Loucy (cell line): ENCODE measurements around the gene HOXC5.
"Not testable (repeated sequence)": the region's sequence is repeated elsewhere in the genome, so short reads cannot be mapped to it uniquely, and the experiment has no call there.

ENCODE experiments used
- H2AFZ ChIP-seq: fragments of 200-600 bp; sonication (generic); 2 replicates; pipeline ENCODE4 v1.6.0; 2016; ENCODE audit warnings: antibody characterized with exemption, mild to moderate bottlenecking, low read length, moderate library complexity
- H3F3A ChIP-seq: fragments of 200-600 bp; 2 replicates; pipeline ENCODE4 v1.6.0; 2016; ENCODE audit warnings: antibody characterized with exemption, low read depth, mild to moderate bottlenecking
- H3K27me3 ChIP-seq: fragments of 200-600 bp; sonication (generic); 2 replicates; pipeline ENCODE4 v1.6.1; 2014; ENCODE audit warnings: low read length, mild to moderate bottlenecking; ENCODE audit not compliant: insufficient read depth, poor library complexity, severe bottlenecking
- H3K36me3 ChIP-seq: fragments of 200-600 bp; sonication (generic); 2 replicates; pipeline ENCODE4 v1.6.1; 2016; ENCODE audit warnings: low read length; ENCODE audit not compliant: insufficient read depth
- H3K4me1 ChIP-seq: fragments of 200-600 bp; sonication (generic); 2 replicates; pipeline ENCODE4 v1.5.1; 2014; ENCODE audit warnings: low read length, mild to moderate bottlenecking; ENCODE audit not compliant: insufficient read depth, poor library complexity, severe bottlenecking
- H3K4me2 ChIP-seq: fragments of 200-600 bp; sonication (generic); 2 replicates; pipeline ENCODE4 v1.6.0; 2014; ENCODE audit warnings: antibody characterized with exemption, low read length, low read depth, mild to moderate bottlenecking; ENCODE audit not compliant: poor library complexity, severe bottlenecking
- H3K4me3 ChIP-seq: fragments of 200-600 bp; sonication (generic); 2 replicates; pipeline ENCODE4 v1.5.1; 2014; ENCODE audit warnings: low read length, mild to moderate bottlenecking, mixed read lengths; ENCODE audit not compliant: poor library complexity, severe bottlenecking
- H3K79me2 ChIP-seq: fragments of 200-600 bp; sonication (generic); 2 replicates; pipeline ENCODE4 v1.6.1; 2014; ENCODE audit warnings: low read length; ENCODE audit not compliant: insufficient read depth
- H3K9ac ChIP-seq: fragments of 200-600 bp; sonication (generic); 2 replicates; pipeline ENCODE4 v1.6.0; 2014; ENCODE audit warnings: mild to moderate bottlenecking, low read depth, low read length, moderate library complexity; ENCODE audit not compliant: poor library complexity, severe bottlenecking
- H3K9me2 ChIP-seq: fragments of 200-600 bp; sonication (generic); replicated peaks from 2 replicates; pipeline ENCODE4 v1.6.1; 2016; ENCODE audit warnings: low read depth, low read length, mixed read lengths
- H3K9me3 ChIP-seq: fragments of 200-600 bp; sonication (generic); 2 replicates; pipeline ENCODE4 v1.6.1; 2014; ENCODE audit warnings: mild to moderate bottlenecking, antibody characterized with exemption, low read length, low read depth; ENCODE audit not compliant: insufficient read depth
- H4K20me1 ChIP-seq: fragments of 200-600 bp; sonication (generic); 2 replicates; pipeline ENCODE4 v1.6.0; 2014; ENCODE audit warnings: antibody characterized with exemption, low read length, mild to moderate bottlenecking; ENCODE audit not compliant: insufficient read depth, poor library complexity, severe bottlenecking
- EZH2phosphoT487 ChIP-seq: fragments of 200-600 bp; IDR thresholded peaks from 2 replicates; pipeline ENCODE4 v1.6.1; 2018; ENCODE audit warnings: antibody characterized with exemption, mild to moderate bottlenecking, moderate library complexity, borderline replicate concordance
- TF ChIP-seq, protein P1 (sequence below): fragments of 200-600 bp; sonication (generic); conservative IDR thresholded peaks from 2 replicates; pipeline ENCODE4 v1.5.1; 2014; ENCODE audit warnings: mild to moderate bottlenecking, antibody characterized with exemption, low read length

The HOXC5 gene

GRCh38 chr12:54075409-54075808 is 42.6 kb downstream of the HOXC5 start:
- H3F3A ChIP-seq: no peaks in the 10 kb centered on the region
- no peaks in the 10 kb centered on the region for H4K20me1 ChIP-seq
- no peaks in the 10 kb centered on the region for H3K27me3 ChIP-seq
- no peak overlapping the region for H2AFZ ChIP-seq
- H3K4me1 ChIP-seq: no peaks in the 10 kb centered on the region
- no peaks in the 10 kb centered on the region for H3K36me3 ChIP-seq
- no peak overlapping the region for H3K9ac ChIP-seq
- no peaks in the 10 kb centered on the region for H3K9me2 ChIP-seq
- no peak overlapping the region for H3K4me3 ChIP-seq
- no peaks in the 10 kb centered on the region for H3K9me3 ChIP-seq
- H3K4me2 ChIP-seq: no peak overlapping the region
- TF ChIP-seq, protein P1, sequence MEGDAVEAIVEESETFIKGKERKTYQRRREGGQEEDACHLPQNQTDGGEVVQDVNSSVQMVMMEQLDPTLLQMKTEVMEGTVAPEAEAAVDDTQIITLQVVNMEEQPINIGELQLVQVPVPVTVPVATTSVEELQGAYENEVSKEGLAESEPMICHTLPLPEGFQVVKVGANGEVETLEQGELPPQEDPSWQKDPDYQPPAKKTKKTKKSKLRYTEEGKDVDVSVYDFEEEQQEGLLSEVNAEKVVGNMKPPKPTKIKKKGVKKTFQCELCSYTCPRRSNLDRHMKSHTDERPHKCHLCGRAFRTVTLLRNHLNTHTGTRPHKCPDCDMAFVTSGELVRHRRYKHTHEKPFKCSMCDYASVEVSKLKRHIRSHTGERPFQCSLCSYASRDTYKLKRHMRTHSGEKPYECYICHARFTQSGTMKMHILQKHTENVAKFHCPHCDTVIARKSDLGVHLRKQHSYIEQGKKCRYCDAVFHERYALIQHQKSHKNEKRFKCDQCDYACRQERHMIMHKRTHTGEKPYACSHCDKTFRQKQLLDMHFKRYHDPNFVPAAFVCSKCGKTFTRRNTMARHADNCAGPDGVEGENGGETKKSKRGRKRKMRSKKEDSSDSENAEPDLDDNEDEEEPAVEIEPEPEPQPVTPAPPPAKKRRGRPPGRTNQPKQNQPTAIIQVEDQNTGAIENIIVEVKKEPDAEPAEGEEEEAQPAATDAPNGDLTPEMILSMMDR: no peak
- no peak for TF ChIP-seq EZH2phosphoT487
- H3K79me2 ChIP-seq: no peaks in the 10 kb centered on the region

DNA sequence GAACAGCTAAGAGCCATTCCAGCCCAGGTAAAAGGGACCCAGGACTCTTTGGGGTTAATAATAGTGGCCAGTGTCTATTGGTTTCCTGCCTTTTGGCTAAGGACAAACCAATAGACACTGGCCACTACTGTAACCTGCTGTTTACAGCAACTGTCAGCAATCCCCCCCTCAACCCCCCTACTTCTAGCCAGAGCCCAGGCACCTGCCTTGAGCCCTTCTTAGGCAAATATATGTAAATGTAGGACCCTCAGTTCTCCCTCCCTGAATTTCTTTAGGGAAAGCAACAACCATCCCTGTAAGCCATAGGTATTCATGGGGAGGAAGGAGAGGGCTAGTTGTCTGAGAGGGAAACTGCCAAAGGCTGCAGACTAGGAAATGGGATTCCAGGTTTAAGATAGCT is 43.1 kb downstream of the HOXC5 start:
- Histone ChIP-seq H3K36me3 (no peaks in the 10 kb centered on the region), H3K9ac (no peak overlapping the region), H4K20me1 (no peaks in the 10 kb centered on the region), H3K9me2 (no peaks in the 10 kb centered on the region), H3K9me3 (no peaks in the 10 kb centered on the region), H3F3A (no peaks in the 10 kb centered on the region), H2AFZ (no peak overlapping the region), H3K4me2 (no peak overlapping the region), H3K27me3 (no peaks in the 10 kb centered on the region), H3K4me3 (no peak overlapping the region), H3K4me1 (no peaks in the 10 kb centered on the region), H3K79me2 (no peaks in the 10 kb centered on the region)
- no peak for TF ChIP-seq EZH2phosphoT487
- TF ChIP-seq, protein P1: no peak

DNA sequence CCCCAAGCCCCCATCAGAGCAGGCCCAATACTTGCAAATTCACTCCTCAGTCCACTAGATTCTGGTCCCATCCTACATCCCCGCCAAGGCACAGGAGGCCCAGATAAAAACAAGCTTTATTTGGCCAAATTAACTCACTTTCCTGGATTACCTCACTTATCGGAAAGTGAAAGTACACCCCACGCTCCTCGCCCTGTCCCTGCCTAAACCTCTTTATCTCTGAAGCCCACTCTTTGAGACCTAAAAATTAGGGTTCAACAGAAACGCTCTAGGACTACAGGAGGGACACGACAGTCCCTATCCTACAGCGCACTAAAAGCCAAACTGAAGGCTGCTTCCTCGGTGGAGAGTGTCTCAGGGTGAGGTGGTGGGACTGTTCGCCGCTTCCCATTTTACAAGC is 45.0 kb downstream of the HOXC5 start:
- not testable (repeated sequence) for H2AFZ ChIP-seq, H3K27me3 ChIP-seq, H3K9ac ChIP-seq, H3K4me2 ChIP-seq, H3K4me3 ChIP-seq, H3K9me3 ChIP-seq, H3K36me3 ChIP-seq, H3F3A ChIP-seq, H3K4me1 ChIP-seq, H4K20me1 ChIP-seq, H3K9me2 ChIP-seq, H3K79me2 ChIP-seq

- H2AFZ ChIP-seq, H3K36me3 ChIP-seq, H3K9me2 ChIP-seq, H3K27me3 ChIP-seq, H4K20me1 ChIP-seq, H3K4me3 ChIP-seq, H3K9ac ChIP-seq, H3F3A ChIP-seq, H3K79me2 ChIP-seq, H3K9me3 ChIP-seq, H3K4me2 ChIP-seq: not testable (repeated sequence)
- peaks cover 14% of the 10 kb centered on the region for H3K4me1 ChIP-seq
Observed at GRCh38 chr12:54079115-54079514, 46.3 kb downstream of the HOXC5 start.

DNA sequence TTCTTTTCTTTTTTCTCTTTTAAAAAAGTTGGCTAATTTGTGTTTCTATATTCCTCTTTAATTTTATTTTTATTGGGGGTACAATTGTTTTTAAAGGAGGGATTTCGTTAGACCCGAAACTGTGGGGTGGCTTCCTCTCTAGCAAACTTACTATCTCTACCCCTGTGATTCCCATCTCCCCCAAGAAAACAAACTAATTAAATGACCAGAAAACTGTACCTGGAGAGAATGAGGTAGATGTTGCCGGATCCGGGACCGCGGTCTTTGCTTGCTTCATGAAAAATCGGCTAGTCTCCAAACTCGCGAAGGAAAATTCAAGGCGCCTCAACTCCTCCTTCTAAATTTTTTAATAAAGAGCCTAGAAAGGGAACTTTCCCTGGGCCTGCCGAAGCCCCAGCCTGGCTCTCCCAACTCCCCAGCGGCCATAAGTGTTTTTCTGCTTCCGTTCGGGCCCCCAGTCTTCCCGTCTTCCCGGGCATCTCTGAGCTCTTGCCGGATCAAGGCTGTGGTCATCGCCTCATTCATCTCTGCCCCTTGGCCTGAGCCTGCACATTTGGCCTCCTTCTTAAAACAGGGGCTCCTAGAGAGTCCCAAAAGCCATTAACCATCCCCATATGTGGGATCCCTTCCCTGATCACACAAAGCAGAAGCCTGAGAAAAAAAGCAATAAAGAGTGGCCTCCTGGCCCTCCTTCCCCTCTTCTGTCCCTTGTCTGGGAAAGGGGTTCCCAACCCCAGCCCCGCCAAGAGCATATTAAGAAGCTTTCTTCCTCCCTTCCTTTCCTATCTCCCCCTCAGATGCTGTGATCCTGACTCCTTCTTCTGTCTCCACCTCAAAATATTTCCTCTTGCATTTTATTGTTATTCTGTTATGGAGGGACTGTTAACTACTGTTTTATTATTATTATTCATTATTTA is 47.4 kb downstream of the HOXC5 start:
- H3K27me3 ChIP-seq, H2AFZ ChIP-seq, H3K79me2 ChIP-seq, H3K36me3 ChIP-seq, H4K20me1 ChIP-seq, H3K9me3 ChIP-seq, H3K9me2 ChIP-seq, H3F3A ChIP-seq: not testable (repeated sequence)
- Histone ChIP-seq H3K4me1 (peaks cover 14% of the 10 kb centered on the region), H3K9ac (peak overlapping the region; percentile 32), H3K4me3 (peak overlapping the region; percentile 78), H3K4me2 (peak overlapping the region; percentile 80)

GRCh38 chr12:54081053-54081514 is 48.2 kb downstream of the HOXC5 start:
- H3K79me2 ChIP-seq, H3K36me3 ChIP-seq, H3K9me2 ChIP-seq, H4K20me1 ChIP-seq, H3K27me3 ChIP-seq, H3K9me3 ChIP-seq, H3F3A ChIP-seq: not testable (repeated sequence)
- H3K4me1 ChIP-seq: peaks cover 14% of the 10 kb centered on the region
- H2AFZ ChIP-seq: peak overlapping the region; percentile 64
- H3K4me2 ChIP-seq: peak overlapping the region; percentile 80
- H3K9ac ChIP-seq: peak overlapping the region; percentile 69
- H3K4me3 ChIP-seq: peak overlapping the region; percentile 78
